SK-N-SH treated with all-trans-retinoic acid at 6 μM for 48 hours (cell line): ENCODE data around the gene RBM42.

ENCODE experiments used
- ARNTL ChIP-seq: fragments of 450-650 bp; formaldehyde crosslinking; IDR thresholded peaks from 2 replicates; pipeline ENCODE4 v1.5.0; 2020; ENCODE audit warnings: low read depth, mild to moderate bottlenecking, moderate library complexity, borderline replicate concordance
- CSDC2 ChIP-seq: fragments of 250-450 bp; sonication (Bioruptor Pico); IDR thresholded peaks from 2 replicates; pipeline ENCODE4 v1.5.0; 2020; ENCODE audit warnings: mild to moderate bottlenecking, moderate library complexity
- CSRNP3 ChIP-seq: fragments of 250-450 bp; sonication (Bioruptor Pico); IDR thresholded peaks from 2 replicates; pipeline ENCODE4 v1.5.1; 2021; ENCODE audit warnings: mild to moderate bottlenecking, moderate library complexity
- OSR1 ChIP-seq: fragments of 250-450 bp; sonication (Bioruptor Pico); IDR thresholded peaks from 2 replicates; pipeline ENCODE4 v1.8.0; 2022; ENCODE audit warnings: moderate library complexity, mild to moderate bottlenecking, inconsistent platforms
- PPARA ChIP-seq: fragments of 250-450 bp; sonication (Bioruptor Pico); IDR thresholded peaks from 2 replicates; pipeline ENCODE4 v1.5.0; 2020; ENCODE audit warnings: mild to moderate bottlenecking, borderline replicate concordance

- TF ChIP-seq CSDC2 (CRISPR knock-in tag) (no peak), ARNTL (no peak), PPARA (CRISPR knock-in tag) (no peak), OSR1 (CRISPR knock-in tag) (no peak), CSRNP3 (CRISPR knock-in tag) (no peak)
Measured at GRCh38 chr19:35642798-35643254, 14.0 kb downstream of the RBM42 start.
